PC-9 (cell line): ENCODE results near the gene GLRA3.

Experiments used
- EZH2 ChIP-seq: fragments of 200-600 bp; sonication (generic); IDR thresholded peaks from 2 replicates; pipeline ENCODE4 v1.8.0; 2017; ENCODE audit warnings: antibody characterized with exemption, low read depth
- TF ChIP-seq, protein P1 (sequence below): fragments of 200-600 bp; sonication (generic); conservative IDR thresholded peaks from 2 replicates; pipeline ENCODE4 v1.6.1; 2017; ENCODE audit warnings: mixed run types, antibody characterized with exemption, mild to moderate bottlenecking, moderate library complexity

DNA sequence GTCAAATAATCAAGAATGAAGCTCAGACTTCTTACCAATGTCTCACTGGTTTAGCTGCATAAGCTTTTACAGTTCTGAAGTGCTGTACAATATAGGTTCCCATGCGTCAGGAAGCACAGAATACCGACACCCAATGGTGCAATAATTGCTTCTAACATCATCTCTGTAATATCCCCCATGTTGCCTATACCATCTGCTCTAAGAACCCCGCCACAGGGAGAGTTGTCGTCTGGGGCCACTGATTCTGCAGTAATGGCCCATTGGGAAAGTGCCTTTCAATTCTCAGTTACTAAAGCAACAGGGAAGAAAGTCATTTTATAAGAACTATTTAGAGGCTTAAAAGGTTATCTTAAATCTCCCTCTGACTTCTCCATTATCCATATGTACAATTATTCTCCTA, 94.9 kb downstream of the GLRA3 start:
- TF ChIP-seq, protein P1, sequence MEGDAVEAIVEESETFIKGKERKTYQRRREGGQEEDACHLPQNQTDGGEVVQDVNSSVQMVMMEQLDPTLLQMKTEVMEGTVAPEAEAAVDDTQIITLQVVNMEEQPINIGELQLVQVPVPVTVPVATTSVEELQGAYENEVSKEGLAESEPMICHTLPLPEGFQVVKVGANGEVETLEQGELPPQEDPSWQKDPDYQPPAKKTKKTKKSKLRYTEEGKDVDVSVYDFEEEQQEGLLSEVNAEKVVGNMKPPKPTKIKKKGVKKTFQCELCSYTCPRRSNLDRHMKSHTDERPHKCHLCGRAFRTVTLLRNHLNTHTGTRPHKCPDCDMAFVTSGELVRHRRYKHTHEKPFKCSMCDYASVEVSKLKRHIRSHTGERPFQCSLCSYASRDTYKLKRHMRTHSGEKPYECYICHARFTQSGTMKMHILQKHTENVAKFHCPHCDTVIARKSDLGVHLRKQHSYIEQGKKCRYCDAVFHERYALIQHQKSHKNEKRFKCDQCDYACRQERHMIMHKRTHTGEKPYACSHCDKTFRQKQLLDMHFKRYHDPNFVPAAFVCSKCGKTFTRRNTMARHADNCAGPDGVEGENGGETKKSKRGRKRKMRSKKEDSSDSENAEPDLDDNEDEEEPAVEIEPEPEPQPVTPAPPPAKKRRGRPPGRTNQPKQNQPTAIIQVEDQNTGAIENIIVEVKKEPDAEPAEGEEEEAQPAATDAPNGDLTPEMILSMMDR = no peak
- no peak for TF ChIP-seq EZH2
